ENCODE data around the gene TRAPPC11. TPM values are rescaled to one million over a fixed set of nuclear protein-coding genes. Genes with fewer than 3 reads are reported as not detected.
A peak's percentile ranks its signal among the peaks of the same experiment; 100 is the strongest.

TRAPPC11 gene
- total RNA-seq, 1 donor from 2014 or later = 37.3 TPM

GRCh38 chr4:183738961-183739360, 79.9 kb downstream of the TRAPPC11 start:
- no peaks in the 10 kb centered on the region for H3K9me3 Mint-ChIP-seq (ENCODE audit: unreplicated experiment)
- H3K4me1 Mint-ChIP-seq (ENCODE audit: unreplicated experiment) = no peaks in the 10 kb centered on the region
- no peaks in the 10 kb centered on the region for H3K36me3 Mint-ChIP-seq (ENCODE audit: unreplicated experiment)
- no peak overlapping the region for H3K27ac Mint-ChIP-seq (ENCODE audit: unreplicated experiment)
- peaks cover 5% of the 10 kb centered on the region for H3K27me3 Mint-ChIP-seq (ENCODE audit: unreplicated experiment)
- TF ChIP-seq, protein P1, sequence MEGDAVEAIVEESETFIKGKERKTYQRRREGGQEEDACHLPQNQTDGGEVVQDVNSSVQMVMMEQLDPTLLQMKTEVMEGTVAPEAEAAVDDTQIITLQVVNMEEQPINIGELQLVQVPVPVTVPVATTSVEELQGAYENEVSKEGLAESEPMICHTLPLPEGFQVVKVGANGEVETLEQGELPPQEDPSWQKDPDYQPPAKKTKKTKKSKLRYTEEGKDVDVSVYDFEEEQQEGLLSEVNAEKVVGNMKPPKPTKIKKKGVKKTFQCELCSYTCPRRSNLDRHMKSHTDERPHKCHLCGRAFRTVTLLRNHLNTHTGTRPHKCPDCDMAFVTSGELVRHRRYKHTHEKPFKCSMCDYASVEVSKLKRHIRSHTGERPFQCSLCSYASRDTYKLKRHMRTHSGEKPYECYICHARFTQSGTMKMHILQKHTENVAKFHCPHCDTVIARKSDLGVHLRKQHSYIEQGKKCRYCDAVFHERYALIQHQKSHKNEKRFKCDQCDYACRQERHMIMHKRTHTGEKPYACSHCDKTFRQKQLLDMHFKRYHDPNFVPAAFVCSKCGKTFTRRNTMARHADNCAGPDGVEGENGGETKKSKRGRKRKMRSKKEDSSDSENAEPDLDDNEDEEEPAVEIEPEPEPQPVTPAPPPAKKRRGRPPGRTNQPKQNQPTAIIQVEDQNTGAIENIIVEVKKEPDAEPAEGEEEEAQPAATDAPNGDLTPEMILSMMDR (IDR thresholded peaks at IDR 0.05) = no peak
- H3K4me3 Mint-ChIP-seq (ENCODE audit: unreplicated experiment) = no peak overlapping the region
- DNase-seq (ENCODE audit: extremely low spot score, unreplicated experiment) = no peak

GRCh38 chr4:183746305-183747229, 87.5 kb downstream of the TRAPPC11 start:
- TF ChIP-seq, protein P1 (IDR thresholded peaks at IDR 0.05) = no peak
- Mint-ChIP-seq H3K9me3 (ENCODE audit: unreplicated experiment) (peaks cover 7% of the 10 kb centered on the region), H3K27ac (ENCODE audit: unreplicated experiment) (no peak overlapping the region), H3K27me3 (ENCODE audit: unreplicated experiment) (peaks cover 9% of the 10 kb centered on the region), H3K36me3 (ENCODE audit: unreplicated experiment) (peaks cover 2% of the 10 kb centered on the region), H3K4me3 (ENCODE audit: unreplicated experiment) (no peak overlapping the region), H3K4me1 (ENCODE audit: unreplicated experiment) (peaks cover 15% of the 10 kb centered on the region)
- peak; percentile 80 for DNase-seq (ENCODE audit: extremely low spot score, unreplicated experiment)

GRCh38 chr4:183747380-183747779, 88.3 kb downstream of the TRAPPC11 start:
- H3K4me3 Mint-ChIP-seq (ENCODE audit: unreplicated experiment) = no peak overlapping the region
- peaks cover 15% of the 10 kb centered on the region for H3K4me1 Mint-ChIP-seq (ENCODE audit: unreplicated experiment)
- TF ChIP-seq, protein P1 (IDR thresholded peaks at IDR 0.05) = no peak
- no peak overlapping the region for H3K27ac Mint-ChIP-seq (ENCODE audit: unreplicated experiment)
- no peak for DNase-seq (ENCODE audit: extremely low spot score, unreplicated experiment)
- peaks cover 7% of the 10 kb centered on the region for H3K9me3 Mint-ChIP-seq (ENCODE audit: unreplicated experiment)
- H3K27me3 Mint-ChIP-seq (ENCODE audit: unreplicated experiment) = peaks cover 9% of the 10 kb centered on the region
- peaks cover 2% of the 10 kb centered on the region for H3K36me3 Mint-ChIP-seq (ENCODE audit: unreplicated experiment)

DNA sequence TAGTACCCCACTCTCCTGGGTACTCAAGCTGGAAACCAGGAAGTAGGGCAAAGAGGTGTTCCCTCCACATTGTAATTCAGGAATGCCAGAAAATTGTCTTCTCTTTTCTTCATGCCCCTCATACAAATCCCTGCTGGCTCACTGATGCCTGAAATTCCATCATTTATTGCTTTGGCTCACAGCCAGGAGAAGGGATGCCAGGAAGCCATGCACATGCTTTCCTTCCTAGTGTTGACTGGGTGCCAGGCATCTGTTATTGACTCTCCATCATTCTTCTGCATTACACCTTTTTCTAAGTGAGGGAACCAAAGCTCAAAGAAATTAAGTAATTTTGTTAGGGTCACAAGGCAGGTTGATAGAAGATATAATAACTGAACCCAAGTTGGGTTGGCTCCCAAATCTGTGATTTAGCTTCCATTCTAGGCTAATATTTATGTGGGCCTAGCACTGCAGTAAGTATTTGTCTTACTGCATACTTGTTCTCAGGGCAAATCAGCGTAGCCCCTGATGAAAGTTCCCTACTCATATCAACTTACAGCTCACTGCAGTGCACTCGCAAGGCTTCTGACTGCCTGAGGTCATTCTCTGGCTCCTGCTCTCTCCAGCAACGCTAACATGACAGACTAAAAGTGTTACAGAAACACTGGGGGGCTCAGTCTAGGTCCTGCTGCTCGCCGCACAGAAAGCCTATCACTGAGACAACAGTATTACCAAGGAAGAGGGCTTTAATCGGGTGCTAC, 89.0 kb downstream of the TRAPPC11 start:
- TF ChIP-seq, protein P1 (IDR thresholded peaks at IDR 0.05) = no peak
- Mint-ChIP-seq H3K9me3 (ENCODE audit: unreplicated experiment) (peaks cover 7% of the 10 kb centered on the region), H3K36me3 (ENCODE audit: unreplicated experiment) (peaks cover 2% of the 10 kb centered on the region), H3K27ac (ENCODE audit: unreplicated experiment) (peak overlapping the region; percentile 70), H3K4me3 (ENCODE audit: unreplicated experiment) (no peak overlapping the region), H3K4me1 (ENCODE audit: unreplicated experiment) (peaks cover 15% of the 10 kb centered on the region), H3K27me3 (ENCODE audit: unreplicated experiment) (peaks cover 9% of the 10 kb centered on the region)
- DNase-seq (ENCODE audit: extremely low spot score, unreplicated experiment) = peak; percentile 46

DNA sequence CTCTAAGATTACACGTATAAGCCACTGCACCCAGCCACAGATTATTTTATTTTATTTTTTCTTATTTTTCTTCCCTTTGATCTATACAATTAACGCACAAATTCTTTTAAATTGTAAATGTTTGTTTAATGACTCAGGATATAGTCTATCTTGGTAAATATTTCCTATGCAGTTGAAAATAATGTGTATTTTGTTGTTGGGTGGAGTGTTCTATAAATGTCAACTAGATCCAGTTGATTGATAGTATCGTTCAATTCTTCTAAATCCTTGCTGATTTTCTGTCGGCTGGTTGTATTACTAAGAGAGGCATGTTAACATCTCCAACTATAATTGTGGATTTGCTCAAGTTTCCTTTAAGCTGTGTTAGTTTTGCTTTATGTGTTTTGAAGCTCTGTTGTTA, 92.0 kb downstream of the TRAPPC11 start:
- Mint-ChIP-seq H3K4me1 (ENCODE audit: unreplicated experiment) (peaks cover 15% of the 10 kb centered on the region), H3K27me3 (ENCODE audit: unreplicated experiment) (peaks cover 4% of the 10 kb centered on the region), H3K27ac (ENCODE audit: unreplicated experiment) (no peak overlapping the region), H3K4me3 (ENCODE audit: unreplicated experiment) (no peak overlapping the region), H3K9me3 (ENCODE audit: unreplicated experiment) (peaks cover 7% of the 10 kb centered on the region), H3K36me3 (ENCODE audit: unreplicated experiment) (peaks cover 2% of the 10 kb centered on the region)
- TF ChIP-seq, protein P1 (IDR thresholded peaks at IDR 0.05) = no peak
- DNase-seq (ENCODE audit: extremely low spot score, unreplicated experiment) = no peak
